ENCODE data around the gene AURKAIP1.

AURKAIP1 gene

DNA sequence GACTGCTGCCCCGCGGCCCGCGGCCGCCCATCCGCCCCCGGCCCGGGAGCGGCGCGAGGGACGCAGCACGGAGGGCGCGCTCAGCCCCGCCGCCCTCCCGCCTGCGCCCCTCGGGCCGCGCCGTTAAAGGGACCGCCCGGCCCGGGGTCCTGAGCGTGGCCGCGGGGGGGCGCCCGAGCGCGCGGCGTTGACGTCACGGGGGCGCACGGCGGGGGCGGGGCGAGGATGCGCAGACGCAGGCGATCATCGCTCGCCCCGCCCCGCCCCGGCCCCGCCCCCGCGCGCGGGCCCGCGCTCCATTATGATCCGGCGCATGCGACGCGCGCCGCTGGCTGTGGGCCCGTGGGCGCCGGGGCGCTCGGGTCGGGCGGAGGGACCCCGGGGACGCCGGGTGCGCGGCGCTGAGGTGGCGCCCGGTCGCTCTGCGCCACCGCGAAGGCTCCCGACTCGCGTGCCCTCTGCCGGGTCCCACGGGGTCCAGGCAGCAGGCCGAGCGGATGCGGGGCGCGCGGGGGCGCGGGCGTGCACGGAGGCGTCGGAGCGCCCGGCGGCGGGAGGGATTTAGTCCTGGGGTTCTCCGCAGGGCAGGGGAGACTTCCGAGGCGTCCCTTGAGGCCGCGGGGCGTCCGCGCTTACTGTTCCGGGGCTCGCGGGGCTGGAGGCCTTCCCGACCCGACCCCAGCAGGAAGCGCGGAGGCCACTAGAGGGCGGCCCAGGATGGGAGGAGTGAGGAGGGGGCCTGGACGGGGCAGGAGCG lies 25.6 kb downstream of the AURKAIP1 start, which contains the start of gene DVL1:
TSS of gene DVL1 (minus strand) at position 163 of the 757 bp plus-strand sequence. CDS start 353 bp downstream, outside the sequence.
- H3K4me3 ChIP-seq (ENCODE audit: low read depth, low read length), result peak within 1 kb of the TSS; percentile 75
- no peak for DNase-seq (ENCODE audit: low read depth, low spot score)
- CTCF ChIA-PET, result interaction anchor here (8.3 kb wide), 1 partner anchor 22 kb away, joined by 138 read pairs; the partner anchor contains the start of gene AURKAIP1
- TF ChIP-seq, protein P1, sequence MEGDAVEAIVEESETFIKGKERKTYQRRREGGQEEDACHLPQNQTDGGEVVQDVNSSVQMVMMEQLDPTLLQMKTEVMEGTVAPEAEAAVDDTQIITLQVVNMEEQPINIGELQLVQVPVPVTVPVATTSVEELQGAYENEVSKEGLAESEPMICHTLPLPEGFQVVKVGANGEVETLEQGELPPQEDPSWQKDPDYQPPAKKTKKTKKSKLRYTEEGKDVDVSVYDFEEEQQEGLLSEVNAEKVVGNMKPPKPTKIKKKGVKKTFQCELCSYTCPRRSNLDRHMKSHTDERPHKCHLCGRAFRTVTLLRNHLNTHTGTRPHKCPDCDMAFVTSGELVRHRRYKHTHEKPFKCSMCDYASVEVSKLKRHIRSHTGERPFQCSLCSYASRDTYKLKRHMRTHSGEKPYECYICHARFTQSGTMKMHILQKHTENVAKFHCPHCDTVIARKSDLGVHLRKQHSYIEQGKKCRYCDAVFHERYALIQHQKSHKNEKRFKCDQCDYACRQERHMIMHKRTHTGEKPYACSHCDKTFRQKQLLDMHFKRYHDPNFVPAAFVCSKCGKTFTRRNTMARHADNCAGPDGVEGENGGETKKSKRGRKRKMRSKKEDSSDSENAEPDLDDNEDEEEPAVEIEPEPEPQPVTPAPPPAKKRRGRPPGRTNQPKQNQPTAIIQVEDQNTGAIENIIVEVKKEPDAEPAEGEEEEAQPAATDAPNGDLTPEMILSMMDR (IDR thresholded peaks at IDR 0.05; ENCODE audit: insufficient read depth, low read length, missing control alignments), result peak; percentile 71
- POLR2A ChIA-PET, result no interaction called here

DNA sequence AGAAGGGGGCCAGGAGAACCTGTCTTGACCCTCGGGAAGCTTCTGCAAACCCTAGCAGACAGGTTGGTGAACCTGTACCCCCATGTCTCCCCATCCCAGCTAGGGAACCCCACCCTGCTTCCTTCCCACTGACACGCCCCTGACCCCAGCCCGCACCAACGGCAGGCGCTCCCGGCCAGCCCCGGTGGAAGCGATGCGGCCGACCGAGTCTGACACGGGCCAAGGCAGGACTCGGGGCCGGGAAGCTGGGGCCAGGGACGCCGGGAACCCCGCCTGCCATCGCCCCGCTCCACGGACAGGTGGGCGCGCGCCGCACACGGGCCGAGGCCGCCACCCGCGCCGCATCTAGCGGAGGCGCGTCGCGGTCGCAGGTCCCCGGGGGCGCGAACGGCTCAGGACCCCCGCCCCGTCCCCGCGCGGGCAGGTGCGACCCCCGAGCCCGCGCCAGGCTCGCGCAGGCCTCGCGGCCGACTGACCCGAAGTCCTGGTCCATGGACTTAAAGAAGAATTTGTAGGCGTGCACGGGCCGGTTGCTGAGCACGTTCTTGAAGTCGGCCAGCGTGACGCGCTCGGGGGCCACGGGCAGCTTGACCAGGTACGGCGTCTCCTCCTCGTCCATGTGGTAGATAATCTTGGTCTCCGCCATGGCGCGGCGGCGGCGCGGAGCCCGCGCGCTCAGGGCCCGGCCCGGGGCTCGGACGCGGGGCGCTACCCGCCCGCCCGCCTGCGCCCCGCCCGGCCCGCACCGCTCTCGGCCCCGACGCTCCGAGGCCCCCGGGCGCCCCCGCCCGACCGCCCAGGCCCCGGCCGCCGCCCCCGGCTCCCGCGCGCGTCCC lies 26.4 kb downstream of the AURKAIP1 start:
- TF ChIP-seq, protein P1 (IDR thresholded peaks at IDR 0.05; ENCODE audit: insufficient read depth, low read length, missing control alignments), result no peak
- POLR2A ChIA-PET, result interaction anchor here (0.7 to 1.6 kb wide), 6 partner anchors 9 to 52 kb away, joined by 3 to 9 read pairs (median 6); partner anchors contain the start of genes AURKAIP1 and MXRA8
- CTCF ChIA-PET, result interaction anchor here (0.9 to 8.3 kb wide), 11 partner anchors 9 to 157 kb away, joined by 3 to 138 read pairs (median 4); partner anchors contain the start of genes AURKAIP1, MXRA8 and TAS1R3
- peak overlapping the region; percentile 75 for H3K4me3 ChIP-seq (ENCODE audit: low read depth, low read length)
- DNase-seq (ENCODE audit: low read depth, low spot score), result no peak

DNA sequence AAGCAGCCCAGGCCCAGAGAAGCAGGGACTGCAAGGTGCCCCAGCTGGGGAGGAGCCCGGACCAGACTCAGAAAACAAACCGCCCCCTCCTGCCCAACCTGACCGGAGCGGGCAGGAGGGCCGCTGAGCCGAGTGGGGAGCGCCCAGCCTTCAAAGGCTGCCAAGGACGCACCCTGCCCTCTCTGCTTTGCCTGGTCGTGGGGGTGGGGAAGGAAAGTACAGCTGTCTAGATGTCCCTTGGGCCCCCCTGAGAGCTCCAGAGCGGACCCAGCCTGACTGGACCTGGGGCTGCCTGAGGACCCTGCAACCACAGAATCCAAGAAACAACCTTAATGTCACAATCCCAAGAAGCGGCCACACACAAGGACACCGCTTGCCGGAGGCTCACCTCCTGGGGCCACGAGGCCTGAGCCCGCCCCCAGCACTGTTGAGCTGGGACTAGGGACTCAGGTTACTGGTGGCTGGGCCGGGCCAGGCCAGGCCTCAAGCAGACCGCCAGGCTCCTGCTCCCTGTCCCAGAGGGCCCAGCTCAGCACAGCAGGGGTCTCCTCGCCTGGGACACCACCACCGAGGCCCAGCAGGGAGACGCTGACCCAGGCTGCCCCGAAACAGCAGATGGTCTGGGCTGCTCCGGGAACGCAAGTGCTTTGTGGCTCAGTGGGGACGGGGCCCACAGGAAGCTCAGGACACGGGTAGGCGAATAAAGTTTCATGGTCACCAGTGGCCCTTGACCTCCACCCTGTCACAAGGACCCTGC lies 27.2 kb downstream of the AURKAIP1 start:
- POLR2A ChIA-PET, result interaction anchor here (0.7 to 1.6 kb wide), 7 partner anchors 10 to 52 kb away, joined by 3 to 9 read pairs (median 4); partner anchors contain the start of genes AURKAIP1 and MXRA8
- CTCF ChIA-PET, result interaction anchor here (0.9 to 8.3 kb wide), 11 partner anchors 9 to 158 kb away, joined by 3 to 138 read pairs (median 4); partner anchors contain the start of genes AURKAIP1, MXRA8 and TAS1R3
- no peak for DNase-seq (ENCODE audit: low read depth, low spot score)
- TF ChIP-seq, protein P1 (IDR thresholded peaks at IDR 0.05; ENCODE audit: insufficient read depth, low read length, missing control alignments), result no peak
- peak overlapping the region; percentile 75 for H3K4me3 ChIP-seq (ENCODE audit: low read depth, low read length)

DNA sequence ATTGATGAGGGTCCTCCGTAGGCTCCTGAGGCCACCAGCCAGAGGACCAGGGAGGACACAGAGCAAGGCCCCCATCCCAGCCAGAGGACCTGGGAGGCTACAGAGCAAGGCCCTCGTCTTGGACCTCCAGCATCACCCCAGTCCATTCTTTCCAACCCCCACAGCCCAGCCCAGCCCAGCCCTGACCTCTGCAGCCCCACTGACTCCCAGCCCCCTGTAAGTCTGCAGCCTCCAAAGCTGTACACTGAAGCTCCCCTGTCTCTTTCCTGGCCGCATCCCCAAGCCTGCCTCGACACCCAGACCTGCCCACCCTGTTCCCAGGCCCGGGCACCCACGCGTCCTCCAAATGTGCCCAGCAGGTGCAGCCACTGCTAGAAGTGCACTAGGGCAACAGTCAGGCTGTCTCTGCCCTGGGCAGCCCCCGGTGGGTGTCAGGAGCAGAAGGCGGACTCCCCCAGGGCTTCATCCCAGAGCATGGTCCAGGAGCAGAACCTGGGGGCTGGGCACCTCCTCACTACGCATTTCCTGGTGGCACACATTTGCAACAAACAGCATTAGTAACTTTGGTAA lies 27.9 kb downstream of the AURKAIP1 start:
- ChIA-PET CTCF (interaction anchor here (0.8 to 8.3 kb wide), 8 partner anchors 11 to 225 kb away, joined by 3 to 138 read pairs (median 4); partner anchors contain the start of genes AURKAIP1 and MXRA8), POLR2A (interaction anchor here (1.1 to 1.6 kb wide), 3 partner anchors 11 to 13 kb away, joined by 3 to 8 read pairs (median 3); partner anchors contain the start of gene MXRA8)
- TF ChIP-seq, protein P1 (IDR thresholded peaks at IDR 0.05; ENCODE audit: insufficient read depth, low read length, missing control alignments), result no peak
- H3K4me3 ChIP-seq (ENCODE audit: low read depth, low read length), result peak overlapping the region; percentile 75
- no peak for DNase-seq (ENCODE audit: low read depth, low spot score)

DNA sequence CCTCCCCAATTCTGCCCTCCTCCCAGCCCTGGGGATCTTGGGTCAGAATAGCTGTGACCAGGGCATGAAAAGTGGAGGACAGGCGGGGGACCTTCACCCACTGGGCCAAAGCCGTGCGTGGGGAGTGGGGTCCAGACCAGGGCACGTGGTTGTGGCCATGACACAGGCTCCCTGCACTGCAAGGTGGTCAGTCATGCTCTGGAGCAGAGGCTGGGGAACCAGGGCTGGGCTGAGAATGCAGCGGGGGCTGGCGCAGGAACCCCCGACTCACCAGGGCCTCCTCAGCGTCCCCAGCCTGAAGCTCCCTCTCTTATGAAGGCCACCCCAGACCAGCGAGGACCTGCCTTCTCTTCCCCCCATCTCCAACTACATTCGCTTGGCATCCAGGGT lies 28.5 kb downstream of the AURKAIP1 start:
- CTCF ChIA-PET, result interaction anchor here (0.8 to 8.3 kb wide), 7 partner anchors 16 to 224 kb away, joined by 3 to 138 read pairs (median 3); partner anchors contain the start of genes AURKAIP1 and CCNL2
- POLR2A ChIA-PET, result interaction anchor here (1.0 to 1.2 kb wide), 2 partner anchors 9 to 12 kb away, joined by 3 read pairs; no protein-coding TSS in a partner anchor
- TF ChIP-seq, protein P1 (IDR thresholded peaks at IDR 0.05; ENCODE audit: insufficient read depth, low read length, missing control alignments), result no peak
- DNase-seq (ENCODE audit: low read depth, low spot score), result no peak
- 0 out of 2 replicates have a peak overlapping the region, but pooled peaks have one; percentile 18 for H3K4me3 ChIP-seq (ENCODE audit: low read depth, low read length)
